Inferior parietal cortex (tissue), 1 donor: ENCODE results near the gene PROP1.
"Not testable (repeated sequence)": the region's sequence is repeated elsewhere in the genome, so short reads cannot be mapped to it uniquely, and the experiment has no call there.

Source experiments
- DNase-seq: peaks from one replicate; pipeline ENCODE4 v3.0.0-alpha.2; 2016; ENCODE audit errors: extremely low spot score

The PROP1 gene

GRCh38 chr5:177995691-177996595, at the start of gene PROP1:
Gene PROP1, minus strand, starts transcription at chr5:177996242. Its CDS starts 309 bp downstream, at chr5:177995933.
- DNase-seq, result no peak

DNA sequence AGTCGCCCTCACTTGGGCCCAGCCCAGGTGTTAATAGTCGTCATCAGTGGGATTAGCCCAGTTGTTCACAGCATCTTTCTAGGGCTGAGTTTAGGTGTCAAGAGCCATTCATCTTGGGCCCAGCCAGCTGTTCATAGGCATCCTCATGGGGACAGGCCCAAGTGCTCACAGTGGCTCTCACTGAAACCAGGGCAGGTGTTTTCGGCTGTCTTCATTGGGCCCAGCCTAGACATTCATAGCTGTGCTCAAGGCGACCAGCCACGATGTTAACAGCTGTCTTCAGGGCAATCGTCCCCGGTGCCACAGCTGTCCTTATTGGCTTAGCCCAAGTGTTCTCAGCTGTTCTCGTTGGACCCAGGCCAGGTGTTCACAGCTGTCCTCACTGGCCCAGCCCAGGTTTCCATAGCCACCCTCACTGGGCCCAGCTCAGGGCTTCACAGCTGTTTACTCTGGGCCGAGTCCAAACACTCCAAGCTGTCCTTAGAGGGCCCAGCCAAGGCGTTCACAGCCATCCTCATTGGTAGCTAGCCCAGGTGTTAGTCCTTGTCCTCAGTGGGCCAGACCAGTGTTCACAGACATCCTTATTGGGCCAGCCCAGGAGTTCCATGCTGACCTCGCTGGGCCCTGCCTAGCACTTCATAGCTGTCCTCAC, 23.5 kb upstream of the PROP1 start:
- DNase-seq, result not testable (repeated sequence)

DNA sequence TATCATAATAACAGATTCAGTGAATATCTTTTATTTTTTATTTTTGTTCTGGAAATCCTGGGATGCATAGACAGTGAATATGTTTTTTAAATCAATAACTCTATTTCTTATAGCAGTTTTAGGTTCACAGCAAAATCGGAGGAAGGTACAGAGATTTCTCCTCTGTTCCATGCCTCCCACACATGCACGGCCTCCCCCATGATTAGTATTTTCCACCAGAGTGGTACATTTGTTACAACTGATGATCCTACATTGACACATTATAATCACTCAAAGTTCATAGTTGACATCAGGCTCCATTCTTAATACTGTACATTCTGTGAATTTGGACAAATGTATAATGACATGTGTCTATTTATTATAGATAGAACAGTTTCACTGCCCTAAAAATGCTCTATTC, 16.7 kb upstream of the PROP1 start:
- not testable (repeated sequence) for DNase-seq

DNA sequence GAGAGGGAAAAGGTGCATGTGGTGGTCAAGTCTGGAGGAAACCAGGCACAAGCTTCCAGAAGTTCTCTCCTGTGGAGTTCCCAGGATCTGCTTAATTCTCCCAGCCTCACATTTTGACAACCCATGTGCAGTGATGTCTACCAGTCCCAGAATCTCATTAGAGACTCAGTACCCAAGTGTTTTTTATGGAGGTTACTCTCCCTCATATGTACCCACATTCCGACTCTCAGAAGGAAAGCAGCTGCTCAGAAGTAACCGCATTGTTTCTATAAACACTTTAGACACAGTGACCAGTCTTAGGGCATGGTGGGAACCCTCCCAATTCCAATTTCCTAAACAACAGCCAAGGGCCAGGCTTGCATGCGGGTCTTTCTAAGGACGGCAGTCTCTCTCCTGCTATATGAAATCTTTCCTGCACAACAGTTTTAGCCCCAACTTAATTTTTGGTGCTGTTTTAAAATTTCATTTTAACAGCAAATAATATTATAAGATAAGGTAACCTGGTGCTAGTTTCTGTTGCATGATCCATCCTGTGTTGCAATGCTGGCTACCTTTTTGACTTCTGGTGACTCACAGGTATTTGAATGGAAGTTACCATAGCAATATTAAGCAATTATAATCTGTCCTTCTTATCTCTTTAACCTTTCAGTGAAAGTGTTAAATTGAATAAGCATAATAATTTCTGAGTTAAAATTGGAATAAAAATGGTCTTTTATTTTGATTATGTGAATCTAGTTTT, 15.9 kb upstream of the PROP1 start:
- not testable (repeated sequence) for DNase-seq

DNA sequence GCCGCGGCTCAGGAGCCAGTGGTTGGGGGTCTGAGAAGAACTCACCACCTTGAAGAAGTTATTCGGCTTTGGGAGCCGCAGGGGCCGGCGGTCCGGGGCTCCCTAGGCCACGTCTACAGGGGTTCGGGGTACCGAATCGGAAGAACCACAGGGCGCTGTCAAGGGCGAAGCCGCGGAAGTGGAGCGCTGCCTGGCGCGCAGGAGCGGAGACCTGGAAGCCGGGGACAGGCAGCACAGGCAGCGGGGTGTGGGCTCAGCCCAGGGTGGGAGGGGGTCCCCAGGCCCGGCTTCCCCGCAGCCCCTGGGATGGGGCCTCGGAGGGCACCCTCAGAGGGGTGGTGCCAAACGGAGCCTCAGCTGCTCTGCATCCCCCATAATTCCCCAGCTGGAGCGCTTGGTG, 11.2 kb upstream of the PROP1 start:
- not testable (repeated sequence) for DNase-seq

DNA sequence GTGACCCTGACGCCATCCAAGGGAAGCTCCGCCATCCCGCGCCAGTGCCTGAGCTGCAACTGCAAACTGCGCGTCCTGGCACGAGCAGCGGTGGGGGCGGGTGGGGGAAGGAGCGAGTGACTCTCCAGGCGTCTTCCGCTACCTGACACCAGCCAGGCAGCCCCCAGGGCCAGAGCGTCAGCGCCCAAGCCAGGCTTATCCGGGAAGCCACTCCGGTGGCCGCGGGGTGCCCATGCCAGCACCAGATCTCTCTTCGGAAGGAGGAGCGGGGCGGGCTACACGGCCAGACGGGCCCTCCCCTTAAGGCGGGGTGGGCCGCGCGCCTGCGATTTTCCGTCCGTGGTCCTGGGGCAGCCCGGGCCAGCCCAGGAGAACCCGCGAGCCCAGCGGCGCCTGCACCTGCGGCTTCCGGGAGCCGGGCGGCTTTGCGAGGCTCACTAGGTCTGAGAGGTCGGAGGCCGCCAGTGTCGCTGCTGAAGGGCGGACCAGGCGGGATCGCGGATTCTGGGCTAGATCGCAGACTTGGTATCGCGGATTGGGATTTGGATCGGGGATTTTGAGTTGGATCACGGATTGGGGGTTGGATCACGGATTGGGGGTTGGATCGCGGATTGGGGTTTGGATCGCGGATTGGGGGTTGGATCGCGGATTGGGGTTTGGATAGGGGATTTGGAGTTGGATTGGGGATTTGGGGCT, 10.6 kb upstream of the PROP1 start:
- not testable (repeated sequence) for DNase-seq

GRCh38 chr5:178006181-178006535, 10.1 kb upstream of the PROP1 start:
- DNase-seq, result not testable (repeated sequence)

DNA sequence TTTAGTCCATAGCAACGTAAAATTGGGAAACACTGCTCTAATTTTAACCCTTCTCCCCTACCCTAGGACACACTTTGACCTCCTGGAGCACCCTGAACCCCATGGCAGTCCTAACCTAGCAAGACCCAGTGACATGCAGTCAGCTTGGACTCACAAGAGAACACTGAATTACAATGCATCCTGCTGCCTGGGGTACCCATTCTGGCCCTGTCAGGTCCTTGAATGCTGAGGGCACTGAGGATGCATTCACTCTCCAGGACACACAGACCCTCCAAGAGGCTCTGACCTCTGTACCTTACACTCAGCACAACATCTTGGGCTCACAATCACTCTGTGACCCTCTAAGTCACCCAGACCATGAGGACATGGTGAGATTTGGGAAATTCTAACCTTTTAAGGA, 1.8 kb upstream of the PROP1 start:
- DNase-seq, result no peak

DNA sequence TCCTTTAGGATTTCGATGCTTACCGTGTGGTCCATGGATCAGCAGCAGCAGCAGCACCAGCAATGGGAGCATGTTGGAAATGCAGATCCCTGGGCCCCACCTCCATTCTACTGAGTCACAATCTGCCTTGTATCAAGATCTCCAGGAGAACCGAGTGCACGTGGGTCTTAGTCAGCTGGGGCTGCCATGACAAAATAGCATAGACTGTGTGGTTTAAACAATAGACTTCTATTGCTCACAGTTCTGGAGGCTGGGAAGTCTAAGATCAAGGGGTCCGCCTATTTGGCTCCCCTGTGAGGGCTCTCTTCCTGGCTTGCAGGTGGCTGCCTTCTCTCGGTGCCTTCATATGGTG, 1.3 kb upstream of the PROP1 start:
- no peak for DNase-seq

DNA sequence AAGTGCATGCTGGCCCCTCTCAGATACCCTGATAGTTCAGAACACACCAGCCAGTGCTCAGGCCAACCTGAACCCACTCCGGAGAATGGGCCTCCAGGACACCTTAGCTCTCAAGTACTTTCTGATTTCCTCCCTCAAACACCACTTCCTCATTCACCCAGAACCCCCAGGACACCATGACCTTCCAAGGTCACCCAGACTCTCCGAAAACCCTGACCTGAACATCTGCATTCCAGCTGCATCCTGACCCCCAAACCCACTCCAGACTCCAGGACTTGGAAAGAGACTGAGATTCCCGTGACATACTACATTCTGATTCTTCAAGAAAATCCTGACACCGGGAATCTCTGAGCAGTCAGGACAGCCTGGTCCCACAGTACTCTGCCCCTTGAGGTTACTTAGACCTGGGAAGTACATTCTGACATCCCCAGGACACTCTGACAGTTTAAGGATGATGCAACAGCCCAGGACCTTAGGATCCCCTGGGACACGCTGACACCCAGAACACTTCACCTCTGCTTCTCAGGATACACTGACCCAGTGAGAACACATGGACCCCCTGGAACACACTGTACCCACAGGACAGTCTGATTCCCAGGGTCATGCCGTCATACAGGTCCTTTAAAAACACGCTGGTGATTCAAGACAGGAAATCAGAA, 747 bp upstream of the PROP1 start:
- DNase-seq, result no peak

- DNase-seq, result no peak
Observed at GRCh38 chr5:177994561-177995190, 1.4 kb downstream of the PROP1 start.

GRCh38 chr5:177994063-177994462, 2.0 kb downstream of the PROP1 start:
- DNase-seq, result no peak

DNA sequence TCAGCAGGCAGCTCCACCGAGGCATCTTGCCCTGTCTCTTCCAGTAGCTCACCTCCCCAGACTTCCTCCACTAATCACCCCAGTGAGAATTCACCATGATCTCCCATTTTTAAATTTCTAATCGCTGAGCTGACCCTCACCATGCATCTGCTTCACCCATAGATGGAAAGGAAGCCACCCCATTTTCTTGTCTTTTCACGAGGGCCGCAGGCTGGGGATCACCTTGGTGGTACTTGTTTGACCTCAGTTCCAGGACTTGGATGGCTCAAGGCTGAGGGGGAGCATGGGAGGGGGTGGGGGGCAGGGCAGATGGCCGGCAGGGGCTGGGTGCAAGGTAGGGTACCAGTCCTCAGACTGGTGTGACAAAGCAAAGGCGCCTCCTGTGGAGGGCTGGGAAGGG, 3.6 kb downstream of the PROP1 start:
- DNase-seq, result no peak

GRCh38 chr5:177988989-177989625, 6.9 kb downstream of the PROP1 start:
- no peak for DNase-seq

DNA sequence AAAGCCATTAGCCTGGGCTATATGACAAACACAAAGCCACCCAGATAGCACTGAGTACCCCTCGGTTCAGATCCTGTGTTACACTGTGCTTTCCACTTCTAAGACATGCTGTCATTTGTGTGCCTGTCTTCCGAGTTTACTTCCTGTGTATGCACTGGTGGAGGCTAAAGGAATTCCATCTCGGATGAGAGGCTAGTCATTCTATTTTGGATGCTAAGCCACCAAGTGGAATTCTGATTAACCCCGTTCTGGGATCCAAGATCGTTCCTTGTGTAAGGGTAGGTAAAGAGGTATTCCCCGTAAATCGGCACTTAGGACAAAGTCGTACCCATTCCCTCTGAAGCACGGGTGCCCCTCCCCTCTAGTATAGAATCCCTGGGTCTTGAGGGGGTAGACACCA, 8.7 kb downstream of the PROP1 start:
- no peak for DNase-seq

DNA sequence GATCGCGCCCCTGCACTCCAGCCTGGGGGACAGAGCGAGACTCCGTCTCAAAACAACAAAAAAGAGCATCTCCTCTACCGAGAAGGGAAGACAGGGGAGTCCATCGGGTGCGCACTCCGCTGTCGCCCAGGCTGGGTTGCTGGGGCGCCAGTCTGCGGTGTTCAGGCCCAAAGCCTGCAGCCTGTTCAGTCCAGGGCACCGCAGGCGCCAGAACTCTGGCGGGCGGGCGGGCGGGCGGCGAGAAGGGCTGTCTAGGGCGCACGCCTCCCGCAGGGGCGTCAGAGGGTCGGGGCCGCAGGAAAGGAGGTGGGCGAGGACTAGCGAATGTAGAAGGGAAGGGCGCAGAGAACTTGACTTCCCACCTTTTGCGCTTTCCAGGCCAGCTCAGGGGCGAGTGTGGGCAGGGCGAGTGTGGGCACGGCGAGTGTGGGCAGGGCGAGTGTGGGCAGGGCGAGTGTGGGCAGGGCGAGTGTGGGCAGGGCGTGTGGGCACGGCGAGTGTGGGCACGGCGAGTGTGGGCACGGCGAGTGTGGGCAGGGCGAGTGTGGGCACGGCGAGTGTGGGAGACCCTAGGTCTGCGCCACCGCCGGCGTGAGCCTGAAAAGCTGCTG, 10.5 kb downstream of the PROP1 start:
- no peak for DNase-seq

DNA sequence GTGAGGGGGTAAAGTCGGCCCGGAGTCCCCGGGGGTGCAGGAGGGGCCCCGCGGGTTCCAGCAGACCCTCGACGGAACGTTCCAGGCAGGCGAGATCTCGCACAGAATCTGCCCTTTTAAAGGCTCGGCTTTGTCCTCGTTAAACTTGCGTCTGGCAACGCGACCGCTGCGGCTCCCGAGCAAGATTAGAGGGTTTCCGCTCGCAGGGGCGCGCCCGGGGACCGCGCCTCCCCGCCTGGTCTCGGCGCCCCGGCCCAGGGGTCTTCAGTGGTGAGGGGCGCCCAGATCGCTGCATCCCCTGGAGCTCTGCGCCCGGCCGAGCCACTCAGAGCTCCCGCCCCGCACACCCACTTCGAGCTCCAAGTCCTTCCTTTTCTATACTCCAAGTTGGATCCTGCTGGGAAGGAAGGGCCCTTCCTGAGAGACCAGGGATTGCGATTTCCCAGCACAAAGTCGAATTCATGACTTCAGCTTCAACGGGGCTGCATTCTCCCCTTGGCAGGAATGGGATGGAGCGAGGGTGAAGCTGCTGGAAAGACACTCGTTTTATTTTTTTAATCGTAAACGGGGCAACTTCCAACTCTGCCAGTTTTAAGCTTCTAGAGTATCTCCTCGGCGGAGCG, 11.3 kb downstream of the PROP1 start:
- no peak for DNase-seq

- no peak for DNase-seq
Observed at GRCh38 chr5:177983763-177984583, 12.1 kb downstream of the PROP1 start.

- DNase-seq, result no peak
Observed at GRCh38 chr5:177982956-177983355, 13.1 kb downstream of the PROP1 start.
